A673 (cell line): ENCODE results near the gene ATPAF2.

Source experiments
- CTCF ChIP-seq: fragments of 300-800, 200-600 bp; sonication (generic); conservative IDR thresholded peaks from 2 replicates; pipeline ENCODE4 v1.5.1; 2017; ENCODE audit warnings: low read depth, mild to moderate bottlenecking, antibody characterized with exemption, low read length, moderate library complexity, mixed read lengths
- EZH2 ChIP-seq: fragments of 200-600 bp; sonication (generic); IDR thresholded peaks from 2 replicates; pipeline ENCODE4 v1.6.1; 2017; ENCODE audit warnings: borderline replicate concordance, low read depth, mild to moderate bottlenecking, mixed read lengths, antibody characterized with exemption, low read length; ENCODE audit not compliant: poor library complexity, severe bottlenecking

GRCh38 chr17:18014006-18014405, 25.0 kb downstream of the ATPAF2 start:
- TF ChIP-seq CTCF (no peak), EZH2 (no peak)
